Activated CD8-positive, alpha-beta memory T cell treated with anti-CD3 and anti-CD28 coated beads, Interleukin-2, amount 50 U/mL, for 24 hours (primary cell): ENCODE data around the gene ZNF774.
"Not testable (repeated sequence)": the region's sequence is repeated elsewhere in the genome, so short reads cannot be mapped to it uniquely, and the experiment has no call there.

ENCODE experiments used
- DNase-seq: peaks from one replicate; pipeline ENCODE4 v3.0.0-alpha.2; 2020; ENCODE audit errors: extremely low read depth

The ZNF774 gene

DNA sequence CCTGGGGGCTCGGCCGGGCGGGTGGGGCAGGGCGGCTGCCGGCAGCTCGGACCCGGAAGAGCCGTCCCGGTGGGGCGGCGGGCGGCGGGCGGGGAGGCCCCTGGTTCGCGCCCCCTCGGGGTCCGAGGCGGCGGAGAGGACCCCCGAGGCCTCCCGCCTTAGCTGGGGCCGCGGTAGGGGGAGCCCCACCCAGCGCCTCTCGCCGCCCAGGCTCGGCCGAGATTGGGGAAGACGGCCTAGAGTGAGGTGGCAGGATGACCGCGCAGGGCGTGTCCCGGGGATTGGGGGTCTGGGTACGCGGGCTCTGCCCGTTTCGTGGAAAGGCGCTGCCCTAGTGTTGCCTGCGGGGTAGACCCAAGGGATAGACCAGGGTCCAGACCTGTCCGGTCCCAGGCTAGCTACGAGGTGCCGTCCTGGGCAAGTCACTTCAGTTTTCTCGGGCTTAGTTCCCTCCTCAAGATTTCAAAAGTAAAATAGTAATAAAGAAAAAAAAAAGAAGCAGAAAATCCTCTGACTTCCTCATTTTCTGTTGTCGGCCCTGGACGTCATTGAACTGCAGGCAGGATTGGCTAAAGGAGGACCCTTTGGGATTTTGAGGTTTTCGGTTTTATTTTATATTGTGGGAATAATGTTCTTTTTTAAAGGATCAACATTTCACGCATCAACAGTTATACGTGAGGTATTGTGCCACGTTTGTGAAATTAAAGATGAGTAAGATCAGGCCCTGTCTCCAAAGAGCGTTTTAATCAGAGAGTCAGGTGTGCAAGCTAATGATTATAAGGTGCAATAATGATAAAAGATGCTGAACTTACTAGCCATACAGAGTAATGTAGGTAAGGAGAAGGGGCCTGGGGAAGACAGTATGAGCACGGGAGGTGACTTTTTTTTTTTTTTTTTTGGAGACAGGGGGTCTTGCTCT lies 36.6 kb downstream of the ZNF774 start:
- DNase-seq: no peak

DNA sequence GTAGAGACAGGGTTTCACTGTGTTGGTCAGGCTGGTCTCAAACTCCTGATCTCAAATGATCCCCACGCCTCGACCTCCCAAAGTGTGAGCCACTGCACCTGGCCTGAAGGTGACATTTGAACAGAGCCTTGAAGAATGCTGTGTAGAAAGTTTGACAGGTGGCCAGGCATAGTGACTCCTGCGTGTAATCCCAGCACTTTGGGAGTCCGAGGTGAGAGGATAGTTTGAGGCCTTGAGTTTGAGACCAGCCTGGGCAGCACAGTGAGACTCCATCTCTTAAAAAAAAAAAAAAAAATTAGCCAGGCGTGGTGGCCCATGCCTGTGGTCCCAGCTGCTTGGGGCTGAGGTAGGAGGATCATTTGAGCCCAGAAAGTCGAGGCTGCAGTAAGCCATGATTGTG lies 37.4 kb downstream of the ZNF774 start:
- no peak for DNase-seq

DNA sequence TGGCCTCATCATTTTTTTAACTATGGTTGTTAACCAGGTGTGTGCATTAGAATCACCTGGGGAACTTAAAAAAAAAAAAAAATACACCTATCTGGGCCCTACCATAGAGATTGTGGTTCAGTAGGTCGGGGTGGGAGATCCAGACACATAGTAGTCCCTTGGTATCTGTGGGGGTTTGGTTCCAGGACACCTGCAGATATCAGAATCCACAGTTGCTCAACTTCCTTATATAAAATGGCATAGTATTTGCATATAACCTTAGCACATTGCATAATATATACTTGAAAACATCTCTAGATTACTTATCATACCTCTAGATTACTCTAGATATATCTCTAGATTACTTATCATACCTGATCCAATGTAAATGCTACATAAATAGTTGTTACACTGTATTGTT lies 41.0 kb downstream of the ZNF774 start:
- no peak for DNase-seq

DNA sequence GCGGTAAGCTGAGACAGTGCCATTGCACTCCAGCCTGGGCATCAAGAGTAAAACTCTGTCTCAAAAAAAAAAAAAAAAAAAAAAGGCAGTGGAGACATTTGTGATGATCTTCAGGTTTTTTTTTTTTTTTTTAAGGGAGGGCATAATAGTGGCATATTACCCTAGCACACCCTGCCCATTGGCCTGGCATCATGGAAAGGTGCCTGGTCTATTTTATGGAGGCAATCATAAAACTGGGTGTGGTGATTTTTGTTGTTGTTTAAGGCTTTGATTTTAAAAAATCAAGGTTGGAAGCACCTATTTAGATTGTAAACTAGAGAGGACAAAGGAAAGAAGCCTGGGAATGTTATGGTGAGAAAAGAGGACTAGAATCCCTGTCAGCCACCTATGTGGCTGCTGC lies 42.0 kb downstream of the ZNF774 start:
- DNase-seq: no peak

DNA sequence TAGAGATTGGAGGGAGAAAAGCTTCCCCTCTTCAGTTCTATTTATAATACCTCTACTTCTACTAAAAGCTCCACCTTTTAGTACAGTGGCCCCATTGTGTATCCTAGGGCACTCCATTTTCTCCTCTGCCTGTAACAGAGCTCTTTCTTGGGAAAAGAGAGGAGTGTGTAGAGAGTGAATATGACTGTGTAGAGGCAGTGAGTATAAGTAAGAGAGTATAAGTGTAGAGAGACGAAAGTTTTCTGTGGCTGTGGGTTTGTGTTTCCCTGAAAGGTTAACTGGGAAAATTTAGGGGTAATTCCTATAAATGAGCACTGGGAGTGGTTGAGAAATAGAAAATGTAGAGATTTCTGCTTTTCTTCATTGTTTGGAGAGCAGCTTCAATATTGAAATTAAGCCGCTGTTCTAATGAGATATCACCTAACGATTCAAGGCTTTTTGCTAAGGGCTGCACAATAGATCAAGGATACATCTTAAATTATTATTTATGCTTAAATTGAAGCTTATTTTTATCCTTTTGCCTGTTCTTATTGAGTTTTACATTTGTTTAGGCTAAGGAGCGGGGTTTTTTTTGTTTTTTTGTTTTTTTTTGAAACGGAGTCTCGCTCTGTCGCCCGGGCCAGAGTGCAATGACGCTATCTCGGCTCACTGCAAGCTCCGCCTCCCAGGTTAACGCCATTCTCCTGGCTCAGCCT lies 42.8 kb downstream of the ZNF774 start:
- no peak for DNase-seq

DNA sequence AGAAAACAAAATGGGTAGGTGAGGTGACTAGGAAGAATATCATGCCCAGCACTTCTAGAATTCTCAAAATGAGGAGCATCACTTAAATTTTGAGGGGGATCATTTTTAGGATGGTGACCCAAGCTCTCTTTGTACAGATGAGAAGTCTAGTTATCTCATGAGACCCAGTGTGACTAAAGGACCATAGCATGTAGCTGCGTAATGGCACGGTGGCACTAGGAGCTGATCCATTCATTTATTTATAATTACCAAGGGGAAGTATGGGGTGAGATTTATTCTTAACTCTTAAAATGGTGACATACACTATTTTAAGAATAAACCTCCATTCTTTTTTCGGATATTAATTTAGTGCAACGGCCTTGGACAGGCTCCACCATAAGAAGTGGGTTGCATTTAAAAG lies 44.2 kb downstream of the ZNF774 start:
- no peak for DNase-seq

DNA sequence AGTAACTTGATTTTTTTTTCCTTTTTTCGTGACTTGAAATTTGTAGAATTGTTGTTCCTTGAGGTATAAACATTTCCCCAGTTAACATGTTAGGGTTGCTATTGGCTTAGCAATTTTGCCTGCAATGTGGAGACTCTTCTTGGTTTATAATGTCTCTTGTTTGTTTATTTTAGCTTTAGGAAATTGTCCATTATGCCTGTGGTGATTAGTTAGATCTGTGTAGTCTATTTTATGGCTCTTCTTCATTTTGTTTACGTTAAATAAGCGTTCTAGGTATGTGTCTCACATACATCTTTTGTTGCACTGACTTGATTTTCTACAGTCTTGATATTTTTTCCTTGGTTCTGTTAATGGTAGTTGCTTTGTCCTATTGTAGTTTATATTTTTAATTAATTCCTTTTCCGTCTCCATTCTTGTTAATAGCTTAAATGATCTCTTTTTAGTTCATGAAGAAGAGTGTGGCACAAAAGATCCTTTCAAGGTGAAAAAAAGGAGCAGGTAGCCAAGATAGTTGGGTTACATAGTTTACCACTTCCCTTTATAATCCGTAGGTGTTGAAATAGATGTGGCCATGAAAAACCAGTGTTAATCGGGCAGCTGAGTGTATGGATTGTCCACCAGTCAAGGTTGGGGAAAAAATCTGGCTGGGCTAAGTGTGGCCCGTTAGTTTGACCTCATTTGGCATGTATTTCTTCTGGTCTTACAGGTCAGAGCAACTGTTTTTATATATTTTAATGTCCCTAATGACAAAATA lies 48.1 kb downstream of the ZNF774 start:
- no peak for DNase-seq

DNA sequence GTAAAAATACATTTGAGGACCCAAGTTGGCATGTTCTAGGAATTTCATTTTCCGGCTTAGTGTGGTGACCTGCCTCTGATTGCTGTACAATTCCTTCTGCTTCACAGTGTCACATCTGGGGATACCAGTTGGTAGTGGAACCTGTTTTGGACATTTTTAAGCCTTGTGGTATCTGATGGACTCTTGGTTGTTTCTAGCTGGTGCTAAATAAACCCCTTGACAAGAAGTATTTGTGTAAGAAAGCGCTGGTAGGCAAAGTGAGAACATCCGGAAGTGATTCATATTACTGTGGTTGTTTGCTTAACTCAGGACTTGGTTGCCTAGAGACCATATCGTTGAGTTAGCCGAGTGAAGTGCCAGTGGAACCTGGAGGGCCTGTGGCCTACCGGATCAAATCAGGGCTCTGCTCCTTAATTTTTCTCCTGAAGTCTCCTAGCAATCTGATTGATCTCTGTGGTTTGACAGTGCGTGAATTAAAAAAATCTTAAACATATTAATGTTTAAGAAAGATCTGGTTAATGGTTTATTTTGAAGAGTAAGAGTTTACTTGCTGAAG lies 48.8 kb downstream of the ZNF774 start:
- peak; percentile 23 for DNase-seq

DNA sequence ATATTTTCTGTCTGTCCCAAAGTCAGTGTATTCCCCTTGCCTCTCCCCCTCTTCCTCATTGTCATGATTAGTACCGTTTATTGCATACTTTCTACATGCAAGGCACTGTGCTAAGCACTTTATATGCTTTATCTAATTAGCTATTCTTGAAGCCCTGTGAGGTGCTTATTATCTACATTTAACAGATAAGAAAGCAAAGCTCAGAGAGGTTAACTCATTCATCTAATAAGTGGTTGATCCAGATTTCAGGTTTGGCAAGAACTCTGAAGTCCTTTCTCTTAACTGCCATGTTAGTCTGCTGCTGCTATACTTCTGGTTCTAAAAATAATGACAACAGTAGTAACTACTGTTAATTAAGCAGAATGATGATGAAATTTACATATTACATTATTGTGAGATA lies 49.4 kb downstream of the ZNF774 start:
- DNase-seq: no peak

DNA sequence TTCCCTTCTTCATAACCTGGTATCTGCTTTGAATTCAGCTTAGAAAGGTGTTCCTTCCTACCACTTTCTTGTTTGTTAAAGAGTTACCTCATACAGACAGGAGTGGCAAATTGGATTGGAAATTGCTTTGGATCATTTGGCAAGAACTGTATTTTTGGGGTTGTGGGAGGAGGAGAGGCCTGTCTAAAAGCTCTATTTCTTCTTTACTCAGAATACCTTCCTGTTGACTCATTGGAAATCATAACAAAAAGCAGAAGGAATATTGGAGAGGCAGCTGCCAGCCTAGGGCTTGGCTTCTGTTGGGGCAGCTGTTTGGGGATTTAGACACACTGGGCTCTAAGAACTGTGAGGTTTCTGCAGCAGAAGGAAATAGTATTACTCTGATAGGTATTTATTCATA lies 50.1 kb downstream of the ZNF774 start:
- no peak for DNase-seq

DNA sequence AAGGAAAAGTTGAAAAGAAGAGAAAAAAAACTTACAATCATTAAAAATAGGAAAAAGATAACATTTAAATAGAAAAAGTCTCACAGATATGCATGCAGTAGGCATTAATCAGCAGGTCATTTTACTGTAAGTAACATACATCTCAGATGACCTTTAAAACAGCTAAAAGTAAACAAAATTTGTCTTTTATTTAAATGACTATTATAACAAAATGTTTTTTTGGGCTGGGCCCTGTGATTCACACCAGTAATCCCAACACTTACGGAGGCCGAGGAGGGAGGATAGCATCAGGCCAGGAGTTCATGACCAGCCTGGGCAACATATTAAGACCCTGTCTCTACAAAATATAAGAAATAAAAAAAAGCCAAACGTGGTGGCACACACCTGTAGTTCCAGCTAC lies 50.7 kb downstream of the ZNF774 start:
- no peak for DNase-seq

DNA sequence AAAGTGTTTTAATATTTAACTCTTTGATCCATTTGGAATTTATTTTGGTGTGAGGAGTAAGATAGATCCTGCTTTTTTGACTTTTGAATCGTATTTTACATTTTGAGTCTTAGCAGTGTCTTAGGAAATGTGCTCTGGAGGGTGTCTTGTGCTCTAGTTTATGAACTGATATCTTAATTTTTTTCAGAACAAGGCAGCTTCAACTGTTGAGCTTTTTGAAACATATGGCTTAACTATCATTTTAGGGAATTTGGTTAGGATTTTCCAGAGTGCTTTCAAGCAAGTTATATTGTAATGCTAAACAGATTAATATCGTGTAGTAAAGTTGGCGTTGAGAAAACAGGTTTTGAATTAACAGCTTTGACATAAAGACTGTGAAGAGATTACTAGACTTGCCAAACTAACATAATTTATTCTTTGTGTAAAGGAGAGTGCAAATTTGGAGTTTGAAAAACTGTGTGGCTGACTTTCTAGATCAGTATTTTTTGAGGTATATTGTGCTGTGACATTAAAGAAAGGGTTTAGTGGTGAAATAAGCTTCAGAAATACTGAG lies 53.0 kb downstream of the ZNF774 start:
- no peak for DNase-seq

DNA sequence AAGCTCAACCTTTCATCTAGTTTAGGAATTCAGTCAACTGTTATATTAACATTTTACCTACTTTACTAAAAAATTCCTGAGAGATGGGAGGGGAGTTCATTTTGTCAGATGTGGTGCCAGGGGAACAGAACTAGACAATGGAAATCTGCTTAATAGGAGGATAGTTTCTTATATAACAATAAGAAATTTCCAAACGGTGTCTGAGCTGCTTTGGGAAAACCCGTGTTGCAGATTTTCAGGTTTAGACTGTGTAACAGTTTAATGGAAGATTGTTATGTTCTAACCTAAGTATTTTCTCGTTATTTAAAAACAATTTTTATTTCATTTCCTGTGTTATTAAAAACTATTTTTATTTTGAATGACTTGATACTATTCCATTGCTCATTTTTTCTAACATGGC lies 55.3 kb downstream of the ZNF774 start:
- no peak for DNase-seq

DNA sequence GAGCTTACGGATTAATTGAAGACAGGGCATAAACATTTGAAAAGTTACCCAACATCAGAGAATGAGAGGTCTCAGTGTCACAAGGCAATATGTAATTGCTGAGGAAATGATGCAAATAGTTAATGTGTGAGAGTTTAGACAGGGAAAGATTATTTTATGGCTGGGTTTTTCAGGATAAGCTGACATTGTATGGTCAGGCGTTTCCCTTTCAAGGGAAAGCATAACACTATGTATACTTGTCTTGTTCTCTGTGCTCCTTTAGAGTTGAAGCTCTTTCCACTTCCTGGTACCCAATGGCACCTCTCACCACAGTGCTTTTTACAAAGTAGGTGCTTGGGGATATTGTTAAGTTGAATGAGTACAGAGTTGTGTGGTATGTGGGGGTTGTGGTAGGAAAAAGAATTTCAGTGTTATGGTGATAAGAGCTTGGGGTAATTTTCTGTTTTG lies 55.8 kb downstream of the ZNF774 start:
- no peak for DNase-seq

DNA sequence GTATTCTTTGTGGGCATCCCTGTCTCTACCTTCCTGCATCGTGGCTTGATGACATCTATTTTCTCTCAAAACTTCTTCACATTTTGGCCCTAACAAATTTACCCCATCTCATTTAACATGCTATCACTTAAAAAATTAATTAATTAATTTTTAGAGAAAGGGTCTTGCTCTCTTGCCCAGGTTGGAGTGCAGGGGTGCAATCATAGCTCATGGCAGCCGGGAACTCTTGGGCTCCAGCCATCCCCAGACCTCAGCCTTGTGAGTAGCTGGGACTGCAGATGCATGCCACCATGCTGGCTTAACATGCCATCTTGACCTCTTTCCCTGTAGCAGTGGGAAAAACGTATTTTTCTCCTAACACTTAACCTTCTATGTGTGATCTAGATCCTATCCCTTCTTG lies 56.6 kb downstream of the ZNF774 start:
- DNase-seq: no peak

DNA sequence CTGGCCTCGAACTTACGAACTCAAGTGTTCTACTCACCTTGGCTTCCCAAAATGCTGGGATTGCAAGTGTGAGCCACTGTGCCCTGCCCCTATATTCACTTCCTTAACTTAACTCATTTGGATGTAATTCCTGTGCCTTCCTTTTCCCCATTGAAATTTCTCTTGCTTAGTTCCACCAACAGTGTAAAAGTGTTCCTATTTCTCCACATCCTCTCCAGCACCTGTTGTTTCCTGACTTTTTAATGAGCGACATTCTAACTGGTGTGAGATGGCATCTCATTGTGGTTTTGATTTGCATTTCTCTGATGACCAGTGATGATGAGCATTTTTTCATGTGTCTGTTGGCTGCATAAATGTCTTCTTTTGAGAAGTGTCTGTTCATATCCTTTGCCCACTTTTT lies 57.5 kb downstream of the ZNF774 start:
- not testable (repeated sequence) for DNase-seq

DNA sequence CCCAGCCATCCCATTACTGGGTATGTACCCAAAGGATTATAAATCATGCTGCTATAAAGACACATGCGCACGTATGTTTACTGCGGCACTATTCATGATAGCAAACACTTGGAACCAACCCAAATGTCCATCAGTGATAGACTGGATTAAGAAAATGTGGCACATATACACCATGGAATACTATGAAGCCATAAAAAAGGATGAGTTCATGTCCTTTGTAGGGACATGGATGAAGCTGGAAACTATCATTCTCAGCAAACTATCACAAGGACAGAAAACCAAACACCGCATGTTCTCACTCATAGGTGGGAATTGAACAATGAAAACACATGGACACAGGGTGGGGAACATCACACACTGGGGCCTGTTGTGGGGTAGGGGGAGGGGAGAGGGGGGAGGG lies 58.2 kb downstream of the ZNF774 start:
- not testable (repeated sequence) for DNase-seq

DNA sequence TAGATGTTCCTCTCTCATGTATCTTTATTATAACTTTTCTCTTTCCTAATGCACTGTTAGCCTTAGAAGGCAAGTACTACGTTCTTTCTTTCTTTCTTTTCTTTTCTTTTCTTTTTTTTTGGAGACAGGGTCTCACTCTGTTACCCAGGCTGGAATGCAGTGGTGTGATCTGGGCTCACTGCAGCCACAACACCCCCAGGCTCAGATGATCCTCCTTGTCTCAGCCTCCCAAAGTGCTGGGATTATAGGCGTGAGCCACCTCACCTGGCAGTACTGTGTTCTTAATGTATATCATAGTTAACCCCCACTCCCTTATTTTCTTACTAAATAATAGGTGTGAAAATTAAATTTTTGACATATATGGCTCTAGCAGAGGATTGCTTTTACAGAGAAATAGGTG lies 59.1 kb downstream of the ZNF774 start:
- DNase-seq: no peak
